ENCODE data around the gene IP6K3. TPM values are rescaled to one million over a fixed set of nuclear protein-coding genes. Genes with fewer than 3 reads are reported as not detected.

IP6K3 gene
- total RNA-seq, 1 donor: under 0.01 TPM

DNA sequence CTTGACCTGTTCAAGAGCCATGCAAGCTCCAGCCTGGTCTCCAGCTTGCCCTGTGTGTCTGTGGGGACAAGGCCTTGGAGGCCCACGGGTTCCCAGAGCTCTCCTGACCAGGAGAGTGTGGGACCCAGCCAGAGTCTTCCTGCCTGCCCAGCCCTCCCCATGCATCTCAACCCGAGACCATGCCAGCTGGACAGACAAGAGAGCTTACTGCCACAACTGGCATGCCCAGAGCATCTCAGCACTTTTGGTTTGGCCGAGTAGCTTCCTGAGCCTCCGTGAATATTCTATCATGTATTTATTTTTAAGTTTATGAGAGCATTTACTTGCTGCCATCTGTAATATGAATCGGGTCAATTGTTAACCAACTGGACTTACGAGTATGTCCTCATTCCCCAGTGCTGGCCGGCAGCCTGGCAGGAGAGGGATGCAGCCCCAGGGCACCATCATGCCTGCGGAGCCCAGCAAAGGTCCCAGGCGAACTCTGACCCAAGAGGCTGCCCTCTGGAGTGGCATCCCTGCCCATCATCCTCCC is 14.9 kb downstream of the IP6K3 start:
- Histone ChIP-seq H3K27ac (ENCODE audit: low read depth, low read length) (no peak overlapping the region), H3K36me3 (ENCODE audit: insufficient read depth, low read length) (no peaks in the 10 kb centered on the region), H3K4me2 (ENCODE audit: insufficient read depth, low read length) (no peak overlapping the region), H3K79me2 (ENCODE audit: insufficient read depth, low read length) (no peaks in the 10 kb centered on the region), H3K9me3 (ENCODE audit: low read depth, low read length) (no peaks in the 10 kb centered on the region), H3K4me3 (ENCODE audit: insufficient read depth, low read length) (no peak overlapping the region), H4K20me1 (ENCODE audit: insufficient read depth, low read length) (no peaks in the 10 kb centered on the region), H2AFZ (ENCODE audit: low read length) (no peak overlapping the region), H3K27me3 (ENCODE audit: insufficient read depth, low read length) (no peaks in the 10 kb centered on the region), H3K4me1 (ENCODE audit: insufficient read depth, low read length) (no peaks in the 10 kb centered on the region)
- DNase-seq (ENCODE audit: insufficient read length, low spot score, missing footprints): no peak
- TF ChIP-seq, protein P1, sequence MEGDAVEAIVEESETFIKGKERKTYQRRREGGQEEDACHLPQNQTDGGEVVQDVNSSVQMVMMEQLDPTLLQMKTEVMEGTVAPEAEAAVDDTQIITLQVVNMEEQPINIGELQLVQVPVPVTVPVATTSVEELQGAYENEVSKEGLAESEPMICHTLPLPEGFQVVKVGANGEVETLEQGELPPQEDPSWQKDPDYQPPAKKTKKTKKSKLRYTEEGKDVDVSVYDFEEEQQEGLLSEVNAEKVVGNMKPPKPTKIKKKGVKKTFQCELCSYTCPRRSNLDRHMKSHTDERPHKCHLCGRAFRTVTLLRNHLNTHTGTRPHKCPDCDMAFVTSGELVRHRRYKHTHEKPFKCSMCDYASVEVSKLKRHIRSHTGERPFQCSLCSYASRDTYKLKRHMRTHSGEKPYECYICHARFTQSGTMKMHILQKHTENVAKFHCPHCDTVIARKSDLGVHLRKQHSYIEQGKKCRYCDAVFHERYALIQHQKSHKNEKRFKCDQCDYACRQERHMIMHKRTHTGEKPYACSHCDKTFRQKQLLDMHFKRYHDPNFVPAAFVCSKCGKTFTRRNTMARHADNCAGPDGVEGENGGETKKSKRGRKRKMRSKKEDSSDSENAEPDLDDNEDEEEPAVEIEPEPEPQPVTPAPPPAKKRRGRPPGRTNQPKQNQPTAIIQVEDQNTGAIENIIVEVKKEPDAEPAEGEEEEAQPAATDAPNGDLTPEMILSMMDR (IDR thresholded peaks at IDR 0.05; ENCODE audit: extremely low read depth, low read depth, low read length): no peak

DNA sequence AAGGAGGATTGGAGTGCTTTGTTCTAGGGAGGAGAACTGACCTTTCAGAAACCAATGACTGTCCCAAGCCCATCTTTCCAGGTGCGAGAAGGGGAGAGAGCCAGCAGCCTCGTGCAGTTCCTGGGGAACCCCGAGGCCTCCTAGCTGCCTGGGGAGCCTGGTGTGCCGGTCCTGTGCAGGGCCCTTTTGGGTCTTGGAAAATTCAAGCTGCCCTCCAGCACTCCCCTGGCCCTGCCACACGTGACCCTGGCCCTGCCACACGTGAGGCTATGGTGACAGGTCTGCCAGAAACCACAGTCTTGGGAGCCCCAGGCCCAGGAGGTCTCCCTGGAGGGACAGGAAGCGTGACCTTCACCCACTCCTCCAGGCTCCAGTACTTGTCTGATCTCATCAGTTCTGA is 15.7 kb downstream of the IP6K3 start:
- Histone ChIP-seq H3K27me3 (ENCODE audit: insufficient read depth, low read length) (peaks cover 4% of the 10 kb centered on the region), H3K9me3 (ENCODE audit: low read depth, low read length) (no peaks in the 10 kb centered on the region), H3K4me3 (ENCODE audit: insufficient read depth, low read length) (no peak overlapping the region), H3K79me2 (ENCODE audit: insufficient read depth, low read length) (no peaks in the 10 kb centered on the region), H2AFZ (ENCODE audit: low read length) (no peak overlapping the region), H4K20me1 (ENCODE audit: insufficient read depth, low read length) (no peaks in the 10 kb centered on the region), H3K4me2 (ENCODE audit: insufficient read depth, low read length) (no peak overlapping the region), H3K36me3 (ENCODE audit: insufficient read depth, low read length) (no peaks in the 10 kb centered on the region), H3K4me1 (ENCODE audit: insufficient read depth, low read length) (no peaks in the 10 kb centered on the region), H3K27ac (ENCODE audit: low read depth, low read length) (no peak overlapping the region)
- DNase-seq (ENCODE audit: insufficient read length, low spot score, missing footprints): no peak
- TF ChIP-seq, protein P1 (IDR thresholded peaks at IDR 0.05; ENCODE audit: extremely low read depth, low read depth, low read length): no peak

DNA sequence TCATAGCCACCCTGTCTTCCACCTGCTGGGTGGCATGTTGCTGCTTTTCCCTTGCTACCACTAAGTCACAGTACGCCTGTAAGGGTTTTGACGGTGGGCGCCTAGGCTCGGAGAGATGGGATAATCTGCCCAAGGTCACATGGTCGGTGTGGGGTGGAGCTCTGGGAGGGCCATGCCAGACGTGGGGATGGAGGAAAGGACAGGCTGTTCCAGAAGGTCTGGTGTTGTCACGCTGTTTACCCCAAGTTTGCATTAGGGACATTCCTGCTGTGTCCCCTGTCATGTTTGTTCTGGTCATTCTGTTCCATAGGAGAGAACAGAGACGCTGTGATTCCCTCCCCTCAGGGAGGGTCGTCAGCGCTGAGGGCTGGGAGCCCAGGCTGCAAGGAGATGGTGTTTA is 16.1 kb downstream of the IP6K3 start:
- Histone ChIP-seq H3K36me3 (ENCODE audit: insufficient read depth, low read length) (no peaks in the 10 kb centered on the region), H3K27ac (ENCODE audit: low read depth, low read length) (no peak overlapping the region), H3K4me1 (ENCODE audit: insufficient read depth, low read length) (no peaks in the 10 kb centered on the region), H3K4me2 (ENCODE audit: insufficient read depth, low read length) (no peak overlapping the region), H2AFZ (ENCODE audit: low read length) (no peak overlapping the region), H3K4me3 (ENCODE audit: insufficient read depth, low read length) (no peak overlapping the region), H3K79me2 (ENCODE audit: insufficient read depth, low read length) (no peaks in the 10 kb centered on the region), H3K9me3 (ENCODE audit: low read depth, low read length) (no peaks in the 10 kb centered on the region), H4K20me1 (ENCODE audit: insufficient read depth, low read length) (no peaks in the 10 kb centered on the region), H3K27me3 (ENCODE audit: insufficient read depth, low read length) (peaks cover 5% of the 10 kb centered on the region)
- no peak for DNase-seq (ENCODE audit: insufficient read length, low spot score, missing footprints)
- TF ChIP-seq, protein P1 (IDR thresholded peaks at IDR 0.05; ENCODE audit: extremely low read depth, low read depth, low read length): no peak

DNA sequence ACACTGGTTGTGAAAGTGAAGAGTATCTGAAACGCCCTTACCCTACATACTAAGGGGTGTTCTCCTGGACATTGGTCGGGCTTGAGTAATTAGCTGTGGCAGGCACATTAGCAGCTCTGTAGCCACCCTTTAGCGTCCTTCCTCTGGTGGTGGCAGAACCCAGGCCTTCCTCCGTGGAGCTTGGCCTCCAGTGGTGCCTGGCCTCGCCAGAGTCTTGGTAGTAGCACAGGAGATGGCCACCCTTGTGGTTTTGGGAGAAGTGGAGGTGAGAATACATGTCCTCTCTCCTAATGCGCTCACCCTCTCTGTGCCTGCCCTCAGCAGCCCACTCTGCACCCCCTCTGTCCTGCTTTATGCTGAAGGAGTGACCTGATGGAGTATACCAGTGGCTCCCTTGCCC is 17.6 kb downstream of the IP6K3 start:
- no peak for DNase-seq (ENCODE audit: insufficient read length, low spot score, missing footprints)
- Histone ChIP-seq H3K4me1 (ENCODE audit: insufficient read depth, low read length) (no peaks in the 10 kb centered on the region), H3K4me3 (ENCODE audit: insufficient read depth, low read length) (no peak overlapping the region), H3K4me2 (ENCODE audit: insufficient read depth, low read length) (no peak overlapping the region), H2AFZ (ENCODE audit: low read length) (no peak overlapping the region), H3K27ac (ENCODE audit: low read depth, low read length) (no peak overlapping the region), H3K36me3 (ENCODE audit: insufficient read depth, low read length) (no peaks in the 10 kb centered on the region), H4K20me1 (ENCODE audit: insufficient read depth, low read length) (no peaks in the 10 kb centered on the region), H3K9me3 (ENCODE audit: low read depth, low read length) (no peaks in the 10 kb centered on the region), H3K27me3 (ENCODE audit: insufficient read depth, low read length) (peaks cover 11% of the 10 kb centered on the region), H3K79me2 (ENCODE audit: insufficient read depth, low read length) (no peaks in the 10 kb centered on the region)
- TF ChIP-seq, protein P1 (IDR thresholded peaks at IDR 0.05; ENCODE audit: extremely low read depth, low read depth, low read length): no peak

Measured in osteoblast (primary cell).